K562 (cell line): ENCODE results near the gene ZNF222. TPM values are rescaled to one million over a fixed set of nuclear protein-coding genes. Genes with fewer than 3 reads are reported as not detected.

Experiments used
- BRD4 ChIP-seq: fragments of 200-600 bp; sonication (generic); IDR thresholded peaks from 2 replicates; pipeline ENCODE4 v1.6.1; 2017; ENCODE audit warnings: inconsistent platforms
- CBFA2T3 ChIP-seq: fragments of 450-650 bp; IDR thresholded peaks from 2 replicates; pipeline ENCODE4 v1.6.1; 2017
- CBFB ChIP-seq: sonication (generic); formaldehyde crosslinking; IDR thresholded peaks from 2 replicates; pipeline ENCODE4 v1.4.0; 2020; ENCODE audit warnings: mild to moderate bottlenecking, missing genetic modification reagents
- CEBPB ChIP-seq: fragments of 450-650 bp; IDR thresholded peaks from 2 replicates; pipeline ENCODE4 v1.6.1; 2016; ENCODE audit warnings: missing genetic modification characterization, missing compliant biosample characterization
- DNMT1 ChIP-seq: fragments of 450-650 bp; IDR thresholded peaks from 2 replicates; pipeline ENCODE4 v1.6.1; 2016; ENCODE audit warnings: antibody characterized with exemption, mild to moderate bottlenecking
- ETS2 ChIP-seq: IDR thresholded peaks from 2 replicates; pipeline ENCODE4 v1.6.1; 2016; ENCODE audit warnings: borderline replicate concordance, missing genetic modification characterization, mild to moderate bottlenecking, moderate library complexity, missing compliant biosample characterization; ENCODE audit not compliant: poor library complexity, severe bottlenecking
- GABPA ChIP-seq: fragments of 200-800 bp; sonication (Bioruptor generic); conservative IDR thresholded peaks from 2 replicates; pipeline ENCODE4 v1.6.1; 2016; ENCODE audit warnings: low read depth, missing genetic modification characterization, missing compliant biosample characterization
- GABPB1 ChIP-seq: sonication (generic); formaldehyde crosslinking; IDR thresholded peaks from 2 replicates; pipeline ENCODE4 v1.8.0; 2022; ENCODE audit warnings: mild to moderate bottlenecking, missing genetic modification reagents
- HNRNPH1 ChIP-seq: fragments of 200-400 bp; formaldehyde crosslinking; optimal IDR thresholded peaks from 2 replicates; pipeline ENCODE3; 2017; ENCODE audit warnings: low read depth, mild to moderate bottlenecking, low read length, moderate library complexity
- NFE2L1 ChIP-seq: fragments of 450-650 bp; IDR thresholded peaks from 2 replicates; pipeline ENCODE4 v1.6.1; 2016; ENCODE audit warnings: missing genetic modification characterization, low read depth, mild to moderate bottlenecking, missing compliant biosample characterization, moderate library complexity, borderline replicate concordance
- PML ChIP-seq: IDR thresholded peaks from 2 replicates; pipeline ENCODE4 v1.6.1; 2012; ENCODE audit warnings: low read length, inconsistent platforms
- SMAD3 ChIP-seq: fragments of 450-650 bp; formaldehyde crosslinking; conservative IDR thresholded peaks from 2 replicates; pipeline ENCODE4 v1.4.0; 2020; ENCODE audit warnings: mild to moderate bottlenecking
- TCF3 ChIP-seq: sonication (generic); formaldehyde crosslinking; IDR thresholded peaks from 2 replicates; pipeline ENCODE4 v1.4.0; 2020; ENCODE audit warnings: mild to moderate bottlenecking, missing genetic modification reagents
- WHSC1 ChIP-seq: IDR thresholded peaks from one replicate; pipeline ENCODE4 v1.6.1; 2012; ENCODE audit warnings: low read length, control low read depth, inconsistent platforms
- ZBTB1 ChIP-seq: sonication (generic); formaldehyde crosslinking; IDR thresholded peaks from 2 replicates; pipeline ENCODE4 v1.8.1; 2023; ENCODE audit warnings: missing genetic modification reagents, low read depth, mild to moderate bottlenecking, borderline replicate concordance
- ZNF12 ChIP-seq: sonication (generic); formaldehyde crosslinking; IDR thresholded peaks from 2 replicates; pipeline ENCODE4 v1.4.0; 2020; ENCODE audit warnings: mild to moderate bottlenecking, missing genetic modification reagents
- ZNF140 ChIP-seq: fragments of 250-450 bp; sonication (Bioruptor Pico); IDR thresholded peaks from 2 replicates; pipeline ENCODE4 v1.8.0; 2021; ENCODE audit warnings: moderate library complexity, mild to moderate bottlenecking, inconsistent platforms
- ZNF311 ChIP-seq: fragments of 250-450 bp; sonication (Bioruptor Pico); IDR thresholded peaks from 2 replicates; pipeline ENCODE4 v1.4.0; 2020; ENCODE audit warnings: mild to moderate bottlenecking, moderate library complexity
- ZNF395 ChIP-seq: fragments of 200-800 bp; sonication (Bioruptor generic); IDR thresholded peaks from 2 replicates; pipeline ENCODE4 v1.6.1; 2017; ENCODE audit warnings: missing genetic modification characterization, missing compliant biosample characterization
- ZNF830 ChIP-seq: fragments of 250-450 bp; sonication (Bioruptor Pico); IDR thresholded peaks from 2 replicates; pipeline ENCODE4 v1.5.0; 2021; ENCODE audit warnings: mild to moderate bottlenecking
- polyA plus RNA-seq, 8 experiments: library from polyadenylated mRNA; depleted of rRNA in 4 of 8; stranded (reverse) in 5 of 8; unstranded in 3 of 8; fragments of >200 nt; fragmentation: Nextera tagmentation in 2 of 8; fragmentation: Illumina TruSeq in 1 of 8; extraction: Ambion mirVana in 2 of 8; extraction: Trizol in 1 of 8; gene quantifications; 2 replicates each; pipeline versions ENCODE4 v1.2.1 to v1.2.3, GENCODE V29; 2011 to 2014; ENCODE audit warnings: inconsistent platforms in 1 of 8, missing spikeins in 1 of 8
- total RNA-seq, 7 experiments: library from RNA; depleted of rRNA in 6 of 7; stranded (reverse); fragments of >200 nt in 6 of 7; fragmentation: Illumina TruSeq in 2 of 7; extraction: Trizol in 2 of 7; gene quantifications; 2 replicates each; pipeline versions ENCODE4 v1.2.1 to v1.2.3, GENCODE V29; 2011 to 2021; ENCODE audit warnings: low replicate concordance in 1 of 7
- TF ChIP-seq, protein P1 (sequence below): fragments of 450-650 bp; IDR thresholded peaks from 2 replicates; pipeline ENCODE4 v1.7.1; 2018; ENCODE audit warnings: mild to moderate bottlenecking, low read depth; ENCODE audit not compliant: partially characterized antibody
- TF ChIP-seq, protein P2 (sequence below): sonication (generic); formaldehyde crosslinking; IDR thresholded peaks from 2 replicates; pipeline ENCODE4 v1.8.0; 2022; ENCODE audit warnings: mild to moderate bottlenecking, missing genetic modification reagents, borderline replicate concordance

The ZNF222 gene
- total and polyA plus RNA-seq, 9 of the 15 experiments (the other 6 are each of a cell fraction or from before 2014, with no cell fraction given), result 2.3 to 4.5 (median 3.0) TPM

DNA sequence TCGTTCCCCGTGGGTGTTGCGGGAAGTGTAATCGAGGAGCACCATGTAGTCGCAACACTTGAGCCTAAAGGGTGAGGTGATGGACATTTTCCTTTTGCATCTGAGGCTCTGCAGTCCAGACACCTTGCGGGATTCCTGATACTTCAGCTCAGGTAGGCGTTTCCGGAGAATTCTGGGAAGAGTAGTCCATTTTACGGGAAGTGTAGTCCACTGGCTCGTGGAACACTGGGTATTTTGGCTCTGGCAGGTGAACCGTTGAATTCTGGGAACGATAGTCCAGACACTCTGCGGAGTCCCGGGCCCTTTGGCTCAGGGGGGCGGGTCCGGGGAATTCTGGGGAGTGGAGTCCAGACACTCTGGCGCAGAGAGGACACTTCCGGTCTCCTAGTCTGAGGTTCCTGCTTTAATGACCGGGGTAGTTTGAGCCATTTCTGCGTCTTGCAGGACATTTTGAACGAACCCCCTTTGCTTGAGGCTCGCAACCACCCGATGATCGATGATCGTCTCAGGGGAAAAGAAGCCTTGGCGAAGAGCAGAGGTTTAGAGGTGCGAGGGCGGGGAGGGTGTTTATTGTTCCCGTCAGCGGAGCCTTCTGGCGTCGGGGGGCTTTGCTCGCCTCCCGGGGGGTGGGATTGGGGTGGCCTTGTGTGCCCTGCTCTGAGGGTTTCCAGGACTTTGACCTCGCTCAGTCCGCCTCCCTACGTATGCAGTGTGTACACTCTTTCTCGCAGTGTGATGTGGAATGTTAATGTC is 26.6 kb downstream of the ZNF222 start, which contains the start of gene ZNF223 (continued):
- TF ChIP-seq, protein P1, sequence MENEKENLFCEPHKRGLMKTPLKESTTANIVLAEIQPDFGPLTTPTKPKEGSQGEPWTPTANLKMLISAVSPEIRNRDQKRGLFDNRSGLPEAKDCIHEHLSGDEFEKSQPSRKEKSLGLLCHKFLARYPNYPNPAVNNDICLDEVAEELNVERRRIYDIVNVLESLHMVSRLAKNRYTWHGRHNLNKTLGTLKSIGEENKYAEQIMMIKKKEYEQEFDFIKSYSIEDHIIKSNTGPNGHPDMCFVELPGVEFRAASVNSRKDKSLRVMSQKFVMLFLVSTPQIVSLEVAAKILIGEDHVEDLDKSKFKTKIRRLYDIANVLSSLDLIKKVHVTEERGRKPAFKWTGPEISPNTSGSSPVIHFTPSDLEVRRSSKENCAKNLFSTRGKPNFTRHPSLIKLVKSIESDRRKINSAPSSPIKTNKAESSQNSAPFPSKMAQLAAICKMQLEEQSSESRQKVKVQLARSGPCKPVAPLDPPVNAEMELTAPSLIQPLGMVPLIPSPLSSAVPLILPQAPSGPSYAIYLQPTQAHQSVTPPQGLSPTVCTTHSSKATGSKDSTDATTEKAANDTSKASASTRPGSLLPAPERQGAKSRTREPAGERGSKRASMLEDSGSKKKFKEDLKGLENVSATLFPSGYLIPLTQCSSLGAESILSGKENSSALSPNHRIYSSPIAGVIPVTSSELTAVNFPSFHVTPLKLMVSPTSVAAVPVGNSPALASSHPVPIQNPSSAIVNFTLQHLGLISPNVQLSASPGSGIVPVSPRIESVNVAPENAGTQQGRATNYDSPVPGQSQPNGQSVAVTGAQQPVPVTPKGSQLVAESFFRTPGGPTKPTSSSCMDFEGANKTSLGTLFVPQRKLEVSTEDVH, result no peak
- no peak for TF ChIP-seq WHSC1
- TF ChIP-seq GABPA (tag), result peak; percentile 95
- TF ChIP-seq ZNF12, result no peak
- TF ChIP-seq GABPB1 (CRISPR knock-in tag), result peak; percentile 80
- TF ChIP-seq CBFB (CRISPR knock-in tag), result no peak
- TF ChIP-seq ZBTB1, result no peak
- TF ChIP-seq CBFA2T3, result no peak
- no peak for TF ChIP-seq PML
- TF ChIP-seq BRD4, result no peak
- no peak for TF ChIP-seq ETS2 (tag)
- no peak for TF ChIP-seq ZNF140
- no peak for TF ChIP-seq TCF3 (CRISPR knock-in tag)
- peak; percentile 74 for TF ChIP-seq ZNF395
- no peak for TF ChIP-seq CEBPB
- TF ChIP-seq DNMT1, result no peak
- TF ChIP-seq HNRNPH1, result no peak
- TF ChIP-seq SMAD3 (CRISPR knock-in tag), result no peak
- TF ChIP-seq ZNF311 (CRISPR knock-in tag), result no peak
- TF ChIP-seq, protein P2, sequence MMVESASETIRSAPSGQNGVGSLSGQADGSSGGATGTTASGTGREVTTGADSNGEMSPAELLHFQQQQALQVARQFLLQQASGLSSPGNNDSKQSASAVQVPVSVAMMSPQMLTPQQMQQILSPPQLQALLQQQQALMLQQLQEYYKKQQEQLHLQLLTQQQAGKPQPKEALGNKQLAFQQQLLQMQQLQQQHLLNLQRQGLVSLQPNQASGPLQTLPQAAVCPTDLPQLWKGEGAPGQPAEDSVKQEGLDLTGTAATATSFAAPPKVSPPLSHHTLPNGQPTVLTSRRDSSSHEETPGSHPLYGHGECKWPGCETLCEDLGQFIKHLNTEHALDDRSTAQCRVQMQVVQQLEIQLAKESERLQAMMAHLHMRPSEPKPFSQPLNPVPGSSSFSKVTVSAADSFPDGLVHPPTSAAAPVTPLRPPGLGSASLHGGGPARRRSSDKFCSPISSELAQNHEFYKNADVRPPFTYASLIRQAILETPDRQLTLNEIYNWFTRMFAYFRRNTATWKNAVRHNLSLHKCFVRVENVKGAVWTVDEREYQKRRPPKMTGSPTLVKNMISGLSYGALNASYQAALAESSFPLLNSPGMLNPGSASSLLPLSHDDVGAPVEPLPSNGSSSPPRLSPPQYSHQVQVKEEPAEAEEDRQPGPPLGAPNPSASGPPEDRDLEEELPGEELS, result no peak
- TF ChIP-seq NFE2L1 (tag), result no peak
- no peak for TF ChIP-seq ZNF830 (CRISPR knock-in tag)
